HG03442 (cell line): ENCODE results near the gene COASY.
"Not testable (repeated sequence)": the region's sequence is repeated elsewhere in the genome, so short reads cannot be mapped to it uniquely, and the experiment has no call there.

ENCODE experiments used
- ATAC-seq: cut with Tn5 transposase; IDR thresholded peaks from one replicate; pipeline ENCODE4 v1.9.1; 2021; ENCODE audit warnings: mild to moderate bottlenecking, moderate library complexity; ENCODE audit not compliant: unreplicated experiment

COASY gene

GRCh38 chr17:42552736-42553135 lies 9.2 kb upstream of the COASY start, which contains the start of gene HSD17B1:
Gene HSD17B1 (plus strand): TSS chr17:42552923. CDS start chr17:42552934, 11 bp downstream.
- not testable (repeated sequence) for ATAC-seq

GRCh38 chr17:42553161-42553818 lies 8.7 kb upstream of the COASY start:
- ATAC-seq, result no peak

GRCh38 chr17:42553866-42554249 lies 8.1 kb upstream of the COASY start:
- ATAC-seq, result no peak

GRCh38 chr17:42554250-42555121 lies 7.5 kb upstream of the COASY start:
- ATAC-seq, result peak; percentile 69

- ATAC-seq, result no peak
Observed at GRCh38 chr17:42555122-42555622, 6.8 kb upstream of the COASY start.

- not testable (repeated sequence) for ATAC-seq
Observed at GRCh38 chr17:42555961-42556617, 5.9 kb upstream of the COASY start.

GRCh38 chr17:42559075-42559474 lies 2.9 kb upstream of the COASY start:
- no peak for ATAC-seq

GRCh38 chr17:42560246-42560645 lies 1.7 kb upstream of the COASY start:
- no peak for ATAC-seq

GRCh38 chr17:42562388-42563142 lies 617 bp downstream of the COASY start:
- ATAC-seq, result no peak

GRCh38 chr17:42563143-42563509 lies 1.2 kb downstream of the COASY start:
- no peak for ATAC-seq

- ATAC-seq, result no peak
Observed at GRCh38 chr17:42563543-42563942, 1.6 kb downstream of the COASY start.

- no peak for ATAC-seq
Observed at GRCh38 chr17:42563950-42564349, 2.0 kb downstream of the COASY start.

- ATAC-seq, result no peak
Observed at GRCh38 chr17:42564815-42565522, 3.0 kb downstream of the COASY start.

GRCh38 chr17:42565523-42566214 lies 3.7 kb downstream of the COASY start:
- ATAC-seq, result no peak

- ATAC-seq, result no peak
Observed at GRCh38 chr17:42566215-42566882, 4.4 kb downstream of the COASY start.

GRCh38 chr17:42566883-42567573 lies 5.1 kb downstream of the COASY start, which contains the start of gene MLX:
Gene MLX (plus strand): TSS chr17:42567100. CDS start chr17:42567125, 25 bp downstream.
- peak; percentile 54 for ATAC-seq

- ATAC-seq, result no peak
Observed at GRCh38 chr17:42568341-42569111, 6.6 kb downstream of the COASY start.
